Mesodermal cell (in vitro differentiated cells): ENCODE measurements around the gene SAFB.

Source experiments
- H3K27ac ChIP-seq: 2 replicates; pipeline ENCODE4 v1.7.0; 2013; ENCODE audit warnings: mild to moderate bottlenecking, low read depth, low read length, moderate library complexity; ENCODE audit not compliant: severe bottlenecking
- H3K36me3 ChIP-seq: 2 replicates; pipeline ENCODE4 v1.7.1; 2013; ENCODE audit warnings: mild to moderate bottlenecking, low read length, moderate library complexity; ENCODE audit not compliant: control insufficient read depth, insufficient read depth
- H3K4me1 ChIP-seq: one replicate; pipeline ENCODE4 v1.7.1; 2013; ENCODE audit warnings: mild to moderate bottlenecking, low read length; ENCODE audit not compliant: insufficient read depth, control insufficient read depth, poor library complexity, severe bottlenecking
- H3K4me3 ChIP-seq: 2 replicates; pipeline ENCODE4 v1.7.0; 2013; ENCODE audit warnings: low read length, control low read depth, mild to moderate bottlenecking; ENCODE audit not compliant: insufficient read depth, poor library complexity, severe bottlenecking; ENCODE audit errors: extremely low read depth
- H3K9me3 ChIP-seq: 2 replicates; pipeline ENCODE4 v1.7.1; 2013; ENCODE audit warnings: mild to moderate bottlenecking, low read length, moderate library complexity; ENCODE audit not compliant: control insufficient read depth
- WGBS, 2 experiments: methylation state at CpG; one replicate each; pipeline ENCODE4 v1.1.5; 2013; ENCODE audit warnings: missing lambda C conversion rate in 2 of 2; ENCODE audit not compliant: insufficient coverage in 2 of 2; 5-methylcytosine and 5-hydroxymethylcytosine counted together

Gene SAFB

DNA sequence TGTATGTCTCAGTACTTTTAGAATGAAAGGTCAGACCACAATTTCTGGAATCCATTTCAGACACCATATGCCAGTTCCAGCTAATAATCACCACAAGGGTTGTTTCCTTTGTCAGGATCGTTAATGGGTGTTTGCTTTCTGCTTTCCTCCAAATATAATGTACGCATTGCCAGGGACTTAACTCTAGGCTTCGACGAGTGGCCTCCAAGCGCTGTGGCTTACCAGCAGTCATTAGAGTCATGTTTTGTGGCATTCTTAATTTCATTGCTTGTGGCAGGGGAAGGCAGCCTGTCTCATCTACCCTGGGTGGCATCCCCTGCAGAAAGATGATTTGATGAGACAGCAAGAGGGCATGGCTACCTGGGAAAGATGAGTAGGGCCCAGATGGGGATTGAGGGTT lies 22.5 kb downstream of the SAFB start:
- peaks cover 87% of the 10 kb centered on the region for H3K36me3 ChIP-seq
- peaks cover 8% of the 10 kb centered on the region for H3K4me1 ChIP-seq
- no peak overlapping the region for H3K4me3 ChIP-seq
- H3K9me3 ChIP-seq, result no peaks in the 10 kb centered on the region
- WGBS, 2 experiments, result 96 to 98% methylated on average over 5 of the region's 5 CpGs
- no peak overlapping the region for H3K27ac ChIP-seq

DNA sequence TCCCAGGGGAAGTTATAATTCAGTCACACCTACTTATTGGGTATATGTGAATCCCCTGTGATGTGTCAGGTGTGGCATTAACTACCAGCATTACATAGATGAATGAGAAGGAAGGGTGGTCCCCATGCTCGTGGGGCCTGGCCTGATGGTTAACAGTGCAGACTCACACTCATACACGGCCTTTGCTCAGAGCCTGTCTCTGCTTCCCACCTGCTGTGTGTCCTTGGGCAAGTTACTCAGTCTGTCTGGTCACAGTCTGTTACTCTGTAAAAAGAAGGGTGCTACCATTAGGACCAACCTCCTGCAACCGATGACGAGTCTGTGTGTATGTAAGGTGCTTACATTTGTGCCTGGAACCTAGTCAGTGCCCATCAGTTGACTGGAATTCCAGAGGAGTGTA lies 23.8 kb downstream of the SAFB start:
- Histone ChIP-seq H3K27ac (no peak overlapping the region), H3K4me3 (no peak overlapping the region)
- WGBS, 2 experiments, result 100% methylated on average over 4 of the region's 4 CpGs; no CpG with 5 or more reads in 1 of the 2 experiments

DNA sequence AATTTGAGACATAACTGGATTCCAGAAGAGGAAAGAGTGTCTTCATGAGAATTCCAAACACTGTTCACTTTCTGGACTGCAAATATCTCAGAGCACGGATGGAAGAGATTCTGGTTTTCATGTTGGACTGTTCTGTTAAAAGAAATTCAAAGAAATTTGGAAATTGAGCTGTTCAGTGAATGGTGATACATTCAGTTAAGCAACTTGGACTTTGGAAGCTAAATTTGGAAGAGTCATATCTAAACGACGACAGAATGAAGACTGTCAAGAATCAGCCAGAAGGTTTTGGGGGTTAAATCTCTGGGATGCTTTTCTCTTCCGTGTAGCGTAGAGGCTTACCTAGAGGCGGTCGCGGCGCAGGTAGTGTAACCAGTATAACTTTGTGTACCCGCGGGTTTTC lies 25.6 kb downstream of the SAFB start:
- Histone ChIP-seq H3K4me1 (no peaks in the 10 kb centered on the region), H3K36me3 (peaks cover 89% of the 10 kb centered on the region), H3K27ac (no peak overlapping the region), H3K4me3 (no peak overlapping the region), H3K9me3 (no peaks in the 10 kb centered on the region)
- 98 to 100% methylated on average over 3 of the region's 11 CpGs for WGBS, 2 experiments

More for the DNA sequence above, 23.8 kb downstream of the SAFB start:
- H3K4me1 ChIP-seq, result no peaks in the 10 kb centered on the region
- H3K9me3 ChIP-seq, result no peaks in the 10 kb centered on the region
- H3K36me3 ChIP-seq, result peaks cover 89% of the 10 kb centered on the region

- Histone ChIP-seq H3K9me3 (no peaks in the 10 kb centered on the region), H3K4me3 (no peak overlapping the region), H3K36me3 (peaks cover 89% of the 10 kb centered on the region), H3K27ac (no peak overlapping the region), H3K4me1 (no peaks in the 10 kb centered on the region)
- 90 to 98% methylated on average over 5 of the region's 5 CpGs for WGBS, 2 experiments
Measured at GRCh38 chr19:5651361-5651760, 28.5 kb downstream of the SAFB start.

DNA sequence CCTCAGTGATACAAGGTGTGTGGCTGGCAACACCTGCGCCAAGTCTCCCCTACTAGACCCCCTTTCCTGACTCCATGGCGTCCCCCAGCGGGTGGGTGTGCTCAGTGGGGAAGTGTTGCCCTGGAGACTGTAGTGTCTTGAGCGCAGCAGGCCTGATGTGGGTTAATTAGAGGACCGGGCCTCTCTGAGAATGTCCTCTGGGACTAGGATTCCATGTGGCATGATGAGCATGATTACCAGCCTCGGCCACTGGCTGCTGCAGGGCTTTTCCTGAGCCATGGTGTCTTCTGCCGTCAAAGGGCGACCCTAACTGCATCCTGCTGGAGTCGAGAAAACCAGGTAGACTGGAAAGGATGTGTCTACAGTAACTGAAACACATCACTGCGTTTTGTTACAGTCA lies 29.4 kb downstream of the SAFB start:
- Histone ChIP-seq H3K9me3 (no peaks in the 10 kb centered on the region), H3K4me1 (no peaks in the 10 kb centered on the region), H3K4me3 (no peak overlapping the region), H3K27ac (no peak overlapping the region), H3K36me3 (peaks cover 89% of the 10 kb centered on the region)
- 92 to 100% methylated on average over 6 to 8 of the region's 10 CpGs for WGBS, 2 experiments

GRCh38 chr19:5654931-5655330 lies 32.0 kb downstream of the SAFB start:
- 97 to 100% methylated on average over 4 to 5 of the region's 5 CpGs for WGBS, 2 experiments
- Histone ChIP-seq H3K36me3 (peaks cover 87% of the 10 kb centered on the region), H3K27ac (no peak overlapping the region), H3K4me1 (no peaks in the 10 kb centered on the region), H3K4me3 (no peak overlapping the region), H3K9me3 (no peaks in the 10 kb centered on the region)

GRCh38 chr19:5655412-5655811 lies 32.5 kb downstream of the SAFB start:
- H3K4me3 ChIP-seq, result no peak overlapping the region
- H3K27ac ChIP-seq, result no peak overlapping the region
- peaks cover 87% of the 10 kb centered on the region for H3K36me3 ChIP-seq
- WGBS, 2 experiments, result 100% methylated on average over 1 to 3 of the region's 5 CpGs
- H3K9me3 ChIP-seq, result no peaks in the 10 kb centered on the region
- no peaks in the 10 kb centered on the region for H3K4me1 ChIP-seq

DNA sequence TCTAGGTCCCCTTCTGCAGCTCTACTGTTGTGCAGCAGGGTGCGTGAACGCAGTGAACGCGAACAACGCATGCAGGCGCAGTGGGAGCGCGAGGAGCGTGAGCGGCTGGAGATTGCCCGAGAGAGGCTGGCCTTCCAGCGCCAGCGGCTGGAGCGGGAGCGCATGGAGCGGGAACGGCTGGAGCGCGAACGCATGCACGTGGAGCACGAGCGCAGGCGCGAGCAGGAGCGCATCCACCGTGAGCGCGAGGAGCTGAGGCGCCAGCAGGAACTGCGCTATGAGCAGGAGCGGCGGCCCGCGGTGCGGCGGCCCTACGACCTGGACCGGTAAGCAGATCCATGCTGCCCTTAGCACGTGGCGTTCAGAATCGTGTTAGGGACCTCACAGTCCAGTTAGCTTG lies 38.6 kb downstream of the SAFB start:
- Histone ChIP-seq H3K36me3 (peaks cover 91% of the 10 kb centered on the region), H3K9me3 (no peaks in the 10 kb centered on the region), H3K4me3 (no peak overlapping the region), H3K4me1 (no peaks in the 10 kb centered on the region), H3K27ac (no peak overlapping the region)
- WGBS, 2 experiments, result 95 to 99% methylated on average over 42 of the region's 42 CpGs

GRCh38 chr19:5663904-5664303 lies 41.0 kb downstream of the SAFB start:
- WGBS, 2 experiments, result 96 to 98% methylated on average over 17 of the region's 17 CpGs
- no peaks in the 10 kb centered on the region for H3K9me3 ChIP-seq
- peaks cover 16% of the 10 kb centered on the region for H3K4me1 ChIP-seq
- H3K4me3 ChIP-seq, result no peak overlapping the region
- no peak overlapping the region for H3K27ac ChIP-seq
- H3K36me3 ChIP-seq, result peaks cover 99% of the 10 kb centered on the region

DNA sequence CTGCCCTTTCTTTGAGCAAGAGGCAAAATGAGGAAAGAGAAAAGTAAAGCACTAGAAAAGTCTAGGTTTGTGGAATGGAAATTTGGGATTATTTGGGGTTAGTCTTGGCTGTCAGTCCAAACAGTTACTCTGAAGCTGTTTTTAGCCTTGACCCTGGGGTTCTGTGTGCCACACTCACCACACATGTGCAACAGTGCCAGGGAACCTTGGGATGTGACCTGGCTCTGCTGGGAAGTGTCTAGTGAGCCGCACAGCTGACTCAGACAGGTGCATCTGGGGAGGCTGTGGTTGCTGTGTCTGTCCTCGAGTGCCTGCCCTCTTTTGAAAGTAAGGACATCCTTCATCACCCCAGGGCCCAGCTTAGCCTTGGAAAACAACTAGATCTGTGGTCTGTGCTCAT lies 41.6 kb downstream of the SAFB start:
- WGBS, 2 experiments, result 88 to 100% methylated on average over 1 to 2 of the region's 2 CpGs
- Histone ChIP-seq H3K36me3 (peaks cover 100% of the 10 kb centered on the region), H3K9me3 (no peaks in the 10 kb centered on the region), H3K27ac (no peak overlapping the region), H3K4me3 (no peak overlapping the region), H3K4me1 (peaks cover 16% of the 10 kb centered on the region)

GRCh38 chr19:5665781-5666513 lies 43.1 kb downstream of the SAFB start:
- Histone ChIP-seq H3K9me3 (no peaks in the 10 kb centered on the region), H3K4me3 (no peak overlapping the region), H3K4me1 (peaks cover 16% of the 10 kb centered on the region), H3K36me3 (peaks cover 97% of the 10 kb centered on the region), H3K27ac (no peak overlapping the region)
- 92 to 93% methylated on average over 8 to 10 of the region's 10 CpGs for WGBS, 2 experiments
